K562 (cell line): ENCODE data around the gene ABHD12. TPM values are rescaled to one million over a fixed set of nuclear protein-coding genes. Genes with fewer than 3 reads are reported as not detected.

Source experiments
- DIDO1 ChIP-seq: fragments of 450-650 bp; IDR thresholded peaks from 2 replicates; pipeline ENCODE4 v1.6.1; 2016; ENCODE audit warnings: low read depth, missing biosample characterization, missing genetic modification characterization
- DMBX1 ChIP-seq: fragments of 250-450 bp; sonication (Bioruptor Pico); IDR thresholded peaks from 2 replicates; pipeline ENCODE4 v1.8.0; 2022; ENCODE audit warnings: inconsistent platforms, mild to moderate bottlenecking, moderate library complexity, borderline replicate concordance
- FOXJ2 ChIP-seq: fragments of 200-800 bp; sonication (Bioruptor generic); IDR thresholded peaks from 2 replicates; pipeline ENCODE4 v1.6.1; 2016; ENCODE audit warnings: missing genetic modification characterization, missing compliant biosample characterization
- FOXJ3 ChIP-seq: sonication (generic); formaldehyde crosslinking; IDR thresholded peaks from 2 replicates; pipeline ENCODE4 v1.4.0; 2020; ENCODE audit warnings: mild to moderate bottlenecking, missing genetic modification reagents
- FOXK1 ChIP-seq: sonication (generic); formaldehyde crosslinking; IDR thresholded peaks from 2 replicates; pipeline ENCODE4 v1.8.0; 2022; ENCODE audit warnings: missing genetic modification reagents, mild to moderate bottlenecking, borderline replicate concordance
- HDGF ChIP-seq: fragments of 450-650 bp; IDR thresholded peaks from 2 replicates; pipeline ENCODE4 v1.6.1; 2016
- HMG20B ChIP-seq: fragments of 250-450 bp; sonication (Bioruptor Pico); IDR thresholded peaks from 2 replicates; pipeline ENCODE4 v1.5.0; 2021; ENCODE audit warnings: mild to moderate bottlenecking
- JUNB ChIP-seq: fragments of 450-650 bp; formaldehyde crosslinking; conservative IDR thresholded peaks from 2 replicates; pipeline ENCODE4 v1.4.0; 2020; ENCODE audit warnings: mild to moderate bottlenecking
- KAT2B ChIP-seq: IDR thresholded peaks from one replicate; pipeline ENCODE4 v1.6.1; 2012; ENCODE audit warnings: low read depth, mild to moderate bottlenecking, control low read depth, inconsistent platforms, low read length, moderate library complexity
- KLF6 ChIP-seq: fragments of 250-450 bp; sonication (Bioruptor Pico); IDR thresholded peaks from 2 replicates; pipeline ENCODE4 v1.4.0; 2020; ENCODE audit warnings: mild to moderate bottlenecking, moderate library complexity, borderline replicate concordance
- LEF1 ChIP-seq: fragments of 450-650 bp; IDR thresholded peaks from 2 replicates; pipeline ENCODE4 v1.6.1; 2016; ENCODE audit warnings: mild to moderate bottlenecking
- MCM5 ChIP-seq: fragments of 450-650 bp; IDR thresholded peaks from 2 replicates; pipeline ENCODE4 v1.6.1; 2016; ENCODE audit warnings: low read depth
- MITF ChIP-seq: IDR thresholded peaks from 2 replicates; pipeline ENCODE4 v1.6.1; 2014; ENCODE audit warnings: antibody characterized with exemption
- NBN ChIP-seq: fragments of 450-650 bp; IDR thresholded peaks from 2 replicates; pipeline ENCODE4 v1.6.1; 2016; ENCODE audit warnings: low read depth, mild to moderate bottlenecking
- NEUROD1 ChIP-seq: fragments of 150-350 bp; IDR thresholded peaks from 2 replicates; pipeline ENCODE4 v1.6.1; 2014; ENCODE audit warnings: borderline replicate concordance, low read length, low read depth; ENCODE audit not compliant: partially characterized antibody
- NONO ChIP-seq, 2 experiments: fragments of 200-400 bp in 1 of 2; fragments of 450-650 bp in 1 of 2; formaldehyde crosslinking in 1 of 2; IDR thresholded peaks; 2 replicates each; pipeline ENCODE4 v1.6.1; 2017; ENCODE audit warnings: low read depth in 2 of 2, mild to moderate bottlenecking in 2 of 2, moderate library complexity in 2 of 2, low read length in 1 of 2
- PYGO2 ChIP-seq: fragments of 450-650 bp; IDR thresholded peaks from 2 replicates; pipeline ENCODE4 v1.6.1; 2016; ENCODE audit warnings: mild to moderate bottlenecking, missing genetic modification characterization, moderate library complexity, missing compliant biosample characterization
- SAFB2 ChIP-seq: fragments of 200-400 bp; formaldehyde crosslinking; IDR thresholded peaks from 2 replicates; pipeline ENCODE4 v1.6.1; 2018; ENCODE audit warnings: borderline replicate concordance, low read length, low read depth, moderate library complexity; ENCODE audit not compliant: severe bottlenecking
- SMARCC2 ChIP-seq: fragments of 450-650 bp; IDR thresholded peaks from 2 replicates; pipeline ENCODE4 v1.6.1; 2017; ENCODE audit warnings: antibody characterized with exemption, moderate library complexity, mild to moderate bottlenecking, low read depth
- TRIM28 ChIP-seq: fragments of 450-650 bp; IDR thresholded peaks from 2 replicates; pipeline ENCODE4 v1.6.1; 2017
- U2AF2 ChIP-seq: fragments of 200-400 bp; formaldehyde crosslinking; optimal IDR thresholded peaks from 2 replicates; pipeline ENCODE3; 2017; ENCODE audit warnings: low read depth, mild to moderate bottlenecking, low read length
- ZBED1 ChIP-seq: IDR thresholded peaks from 2 replicates; pipeline ENCODE4 v1.6.1; 2014
- ZFP1 ChIP-seq: fragments of 450-650 bp; formaldehyde crosslinking; IDR thresholded peaks from 2 replicates; pipeline ENCODE4 v1.4.0; 2020; ENCODE audit warnings: mild to moderate bottlenecking, mixed read lengths
- ZNF134 ChIP-seq: fragments of 250-450 bp; sonication (Bioruptor Pico); conservative IDR thresholded peaks from 2 replicates; pipeline ENCODE4 v1.4.0; 2020
- ZNF197 ChIP-seq: fragments of 200-800 bp; sonication (Bioruptor generic); IDR thresholded peaks from 2 replicates; pipeline ENCODE4 v1.6.1; 2016; ENCODE audit warnings: low read depth, missing genetic modification characterization, missing compliant biosample characterization
- ZNF740 ChIP-seq, 3 experiments: fragments of 200-800 bp in 1 of 3; sonication (Bioruptor generic) in 1 of 3; sonication (generic) in 1 of 3; formaldehyde crosslinking in 1 of 3; IDR thresholded peaks; 2 replicates each; pipeline versions ENCODE4 v1.6.1 to v1.8.0; 2016 to 2022; ENCODE audit warnings: mild to moderate bottlenecking in 2 of 3, missing compliant biosample characterization in 2 of 3, missing genetic modification characterization in 2 of 3, missing genetic modification reagents in 1 of 3
- polyA plus RNA-seq, 8 experiments: library from polyadenylated mRNA; depleted of rRNA in 4 of 8; stranded (reverse) in 5 of 8; unstranded in 3 of 8; fragments of >200 nt; fragmentation: Nextera tagmentation in 2 of 8; fragmentation: Illumina TruSeq in 1 of 8; extraction: Ambion mirVana in 2 of 8; extraction: Trizol in 1 of 8; gene quantifications; 2 replicates each; pipeline versions ENCODE4 v1.2.1 to v1.2.3, GENCODE V29; 2011 to 2014; ENCODE audit warnings: inconsistent platforms in 1 of 8, missing spikeins in 1 of 8
- total RNA-seq, 7 experiments: library from RNA; depleted of rRNA in 6 of 7; stranded (reverse); fragments of >200 nt in 6 of 7; fragmentation: Illumina TruSeq in 2 of 7; extraction: Trizol in 2 of 7; gene quantifications; 2 replicates each; pipeline versions ENCODE4 v1.2.1 to v1.2.3, GENCODE V29; 2011 to 2021; ENCODE audit warnings: low replicate concordance in 1 of 7
- TF ChIP-seq, protein P1 (sequence below): fragments of 250-450 bp; sonication (Bioruptor Pico); IDR thresholded peaks from 2 replicates; pipeline ENCODE4 v1.8.0; 2022; ENCODE audit warnings: inconsistent platforms, mild to moderate bottlenecking, moderate library complexity, borderline replicate concordance

ABHD12 gene
- total and polyA plus RNA-seq, 9 of the 15 experiments (the other 6 are each of a cell fraction or from before 2014, with no cell fraction given) = 0.65 to 15.6 (median 9.1) TPM

DNA sequence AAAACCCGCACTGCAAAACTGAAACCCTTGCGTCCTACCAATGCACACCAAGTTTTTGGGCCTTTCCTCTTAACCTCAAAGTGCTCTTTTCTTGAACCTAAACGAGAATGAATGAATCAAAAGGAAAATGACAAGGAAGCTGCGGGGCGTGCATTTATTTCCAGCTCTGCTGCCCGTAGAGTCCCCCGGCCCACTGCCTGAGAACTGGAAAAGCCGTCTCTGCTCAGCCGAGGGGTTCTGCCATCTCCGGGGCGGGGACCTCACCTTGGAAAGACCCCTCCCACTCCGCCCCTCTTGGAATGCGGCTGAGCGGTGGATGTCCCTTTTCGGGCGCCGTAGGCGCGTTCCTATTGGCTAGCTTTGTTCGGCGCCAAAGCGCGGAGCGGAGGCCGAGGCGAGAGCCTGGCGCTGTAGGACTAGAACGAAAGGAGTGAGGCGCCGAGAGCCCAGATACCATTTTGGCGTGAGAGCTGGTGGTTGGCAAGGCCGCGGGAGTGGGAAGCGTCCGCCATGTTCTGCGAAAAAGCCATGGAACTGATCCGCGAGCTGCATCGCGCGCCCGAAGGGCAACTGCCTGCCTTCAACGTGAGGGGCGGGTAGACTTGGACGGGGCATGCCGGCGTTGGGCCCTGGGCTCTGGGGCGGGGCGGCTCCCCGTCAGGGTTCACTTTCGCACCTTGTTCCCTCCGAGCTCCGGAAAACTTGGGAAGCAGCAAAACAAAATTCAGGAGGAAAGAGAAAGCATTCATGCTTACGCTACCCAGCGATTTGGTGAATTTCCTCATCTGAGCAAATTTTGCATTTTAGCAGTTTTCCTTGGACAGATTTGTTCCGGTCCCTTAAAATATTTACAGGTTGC, 16.9 kb upstream of the ABHD12 start, which contains the start of gene GINS1 (continued):
- TF ChIP-seq ZNF740 (CRISPR knock-in tag; IDR thresholded peaks at IDR 0.05) = no peak
- no peak for TF ChIP-seq ZNF740 (tag; IDR thresholded peaks at IDR 0.05)
- TF ChIP-seq JUNB (CRISPR knock-in tag) = no peak
- TF ChIP-seq SMARCC2 = no peak
- no peak for TF ChIP-seq PYGO2 (tag)
- no peak for TF ChIP-seq U2AF2
- no peak for TF ChIP-seq SAFB2
- TF ChIP-seq FOXJ2 = no peak
- TF ChIP-seq KAT2B = no peak
- TF ChIP-seq HMG20B = no peak
- TF ChIP-seq MCM5 = no peak
- no peak for TF ChIP-seq FOXJ3 (CRISPR knock-in tag)
- no peak for TF ChIP-seq NBN
- TF ChIP-seq NEUROD1 = peak; percentile 42
- TF ChIP-seq LEF1 = no peak
- TF ChIP-seq ZBED1 = no peak
- TF ChIP-seq, protein P1, sequence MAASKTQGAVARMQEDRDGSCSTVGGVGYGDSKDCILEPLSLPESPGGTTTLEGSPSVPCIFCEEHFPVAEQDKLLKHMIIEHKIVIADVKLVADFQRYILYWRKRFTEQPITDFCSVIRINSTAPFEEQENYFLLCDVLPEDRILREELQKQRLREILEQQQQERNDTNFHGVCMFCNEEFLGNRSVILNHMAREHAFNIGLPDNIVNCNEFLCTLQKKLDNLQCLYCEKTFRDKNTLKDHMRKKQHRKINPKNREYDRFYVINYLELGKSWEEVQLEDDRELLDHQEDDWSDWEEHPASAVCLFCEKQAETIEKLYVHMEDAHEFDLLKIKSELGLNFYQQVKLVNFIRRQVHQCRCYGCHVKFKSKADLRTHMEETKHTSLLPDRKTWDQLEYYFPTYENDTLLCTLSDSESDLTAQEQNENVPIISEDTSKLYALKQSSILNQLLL (CRISPR knock-in tag) = no peak
- TF ChIP-seq ZNF197 (CRISPR knock-in tag) = no peak
- 0 out of 2 replicates have a peak, but pooled peaks have one; percentile 38 for TF ChIP-seq DMBX1
- TF ChIP-seq ZNF134 (CRISPR knock-in tag) = no peak
- TF ChIP-seq NONO (IDR thresholded peaks at IDR 0.05; ENCODE audit: low read depth in 2 of 2, low read length in 1 of 2) = no peak
- TF ChIP-seq KLF6 (CRISPR knock-in tag) = no peak
- no peak for TF ChIP-seq MITF
- no peak for TF ChIP-seq TRIM28
- no peak for TF ChIP-seq FOXK1 (CRISPR knock-in tag)
- TF ChIP-seq HDGF = no peak
- no peak for TF ChIP-seq ZFP1 (CRISPR knock-in tag)
- TF ChIP-seq DIDO1 (tag) = no peak
